Measurements from ENCODE around the gene SETD6. TPM values are rescaled to one million over a fixed set of nuclear protein-coding genes. Genes with fewer than 3 reads are reported as not detected.

The SETD6 gene
- total RNA-seq, 1 experiment from 2014 or later, result 41.1 TPM

DNA sequence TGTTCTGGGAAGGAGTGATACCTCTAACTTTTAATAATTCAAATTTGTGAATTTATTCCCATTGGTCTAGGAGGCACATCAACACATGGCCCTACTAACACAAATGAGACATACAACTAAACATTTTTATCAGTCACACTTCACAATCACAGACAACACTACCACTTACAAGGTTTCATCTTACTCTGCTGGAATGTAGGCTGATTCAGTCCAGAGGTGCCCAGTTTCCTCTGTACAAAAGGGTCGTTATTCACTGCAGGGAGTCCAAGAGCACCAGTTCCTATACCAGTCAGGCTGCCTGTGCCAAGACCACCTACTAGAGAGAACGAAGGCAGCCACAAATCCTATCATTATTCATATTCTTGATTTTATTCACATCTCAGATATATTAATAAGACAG, 41.4 kb downstream of the SETD6 start:
- H3K4me3 Mint-ChIP-seq, result no peak overlapping the region
- H3K27me3 Mint-ChIP-seq (ENCODE audit: low read depth), result no peaks in the 10 kb centered on the region
- CTCF ChIA-PET, result no interaction called here
- DNase-seq (ENCODE audit: low spot score) (no peak), ATAC-seq (no peak)
- peaks cover 72% of the 10 kb centered on the region for H3K36me3 Mint-ChIP-seq
- POLR2A ChIA-PET, result no interaction called here
- no peak overlapping the region for H3K27ac Mint-ChIP-seq
- H3K9me3 Mint-ChIP-seq, result no peaks in the 10 kb centered on the region
- TF ChIP-seq SP1 (CRISPR knock-in tag; conservative IDR thresholded peaks at IDR 0.05) (no peak), NFE2L1 (CRISPR knock-in tag; IDR thresholded peaks at IDR 0.05) (no peak), OVOL2 (CRISPR knock-in tag; IDR thresholded peaks at IDR 0.05; ENCODE audit: borderline replicate concordance) (no peak), ETV6 (CRISPR knock-in tag; IDR thresholded peaks at IDR 0.05) (no peak), ZNF232 (CRISPR knock-in tag; IDR thresholded peaks at IDR 0.05) (no peak), SMAD3 (CRISPR knock-in tag; IDR thresholded peaks at IDR 0.05; ENCODE audit: borderline replicate concordance) (no peak), GTF2I (CRISPR knock-in tag; conservative IDR thresholded peaks at IDR 0.05) (no peak)
- TF ChIP-seq, protein P1, sequence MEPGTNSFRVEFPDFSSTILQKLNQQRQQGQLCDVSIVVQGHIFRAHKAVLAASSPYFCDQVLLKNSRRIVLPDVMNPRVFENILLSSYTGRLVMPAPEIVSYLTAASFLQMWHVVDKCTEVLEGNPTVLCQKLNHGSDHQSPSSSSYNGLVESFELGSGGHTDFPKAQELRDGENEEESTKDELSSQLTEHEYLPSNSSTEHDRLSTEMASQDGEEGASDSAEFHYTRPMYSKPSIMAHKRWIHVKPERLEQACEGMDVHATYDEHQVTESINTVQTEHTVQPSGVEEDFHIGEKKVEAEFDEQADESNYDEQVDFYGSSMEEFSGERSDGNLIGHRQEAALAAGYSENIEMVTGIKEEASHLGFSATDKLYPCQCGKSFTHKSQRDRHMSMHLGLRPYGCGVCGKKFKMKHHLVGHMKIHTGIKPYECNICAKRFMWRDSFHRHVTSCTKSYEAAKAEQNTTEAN (CRISPR knock-in tag; IDR thresholded peaks at IDR 0.05), result no peak
- TF ChIP-seq, protein P2, sequence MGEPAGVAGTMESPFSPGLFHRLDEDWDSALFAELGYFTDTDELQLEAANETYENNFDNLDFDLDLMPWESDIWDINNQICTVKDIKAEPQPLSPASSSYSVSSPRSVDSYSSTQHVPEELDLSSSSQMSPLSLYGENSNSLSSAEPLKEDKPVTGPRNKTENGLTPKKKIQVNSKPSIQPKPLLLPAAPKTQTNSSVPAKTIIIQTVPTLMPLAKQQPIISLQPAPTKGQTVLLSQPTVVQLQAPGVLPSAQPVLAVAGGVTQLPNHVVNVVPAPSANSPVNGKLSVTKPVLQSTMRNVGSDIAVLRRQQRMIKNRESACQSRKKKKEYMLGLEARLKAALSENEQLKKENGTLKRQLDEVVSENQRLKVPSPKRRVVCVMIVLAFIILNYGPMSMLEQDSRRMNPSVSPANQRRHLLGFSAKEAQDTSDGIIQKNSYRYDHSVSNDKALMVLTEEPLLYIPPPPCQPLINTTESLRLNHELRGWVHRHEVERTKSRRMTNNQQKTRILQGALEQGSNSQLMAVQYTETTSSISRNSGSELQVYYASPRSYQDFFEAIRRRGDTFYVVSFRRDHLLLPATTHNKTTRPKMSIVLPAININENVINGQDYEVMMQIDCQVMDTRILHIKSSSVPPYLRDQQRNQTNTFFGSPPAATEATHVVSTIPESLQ (CRISPR knock-in tag; IDR thresholded peaks at IDR 0.05), result no peak
- TF ChIP-seq, protein P3, sequence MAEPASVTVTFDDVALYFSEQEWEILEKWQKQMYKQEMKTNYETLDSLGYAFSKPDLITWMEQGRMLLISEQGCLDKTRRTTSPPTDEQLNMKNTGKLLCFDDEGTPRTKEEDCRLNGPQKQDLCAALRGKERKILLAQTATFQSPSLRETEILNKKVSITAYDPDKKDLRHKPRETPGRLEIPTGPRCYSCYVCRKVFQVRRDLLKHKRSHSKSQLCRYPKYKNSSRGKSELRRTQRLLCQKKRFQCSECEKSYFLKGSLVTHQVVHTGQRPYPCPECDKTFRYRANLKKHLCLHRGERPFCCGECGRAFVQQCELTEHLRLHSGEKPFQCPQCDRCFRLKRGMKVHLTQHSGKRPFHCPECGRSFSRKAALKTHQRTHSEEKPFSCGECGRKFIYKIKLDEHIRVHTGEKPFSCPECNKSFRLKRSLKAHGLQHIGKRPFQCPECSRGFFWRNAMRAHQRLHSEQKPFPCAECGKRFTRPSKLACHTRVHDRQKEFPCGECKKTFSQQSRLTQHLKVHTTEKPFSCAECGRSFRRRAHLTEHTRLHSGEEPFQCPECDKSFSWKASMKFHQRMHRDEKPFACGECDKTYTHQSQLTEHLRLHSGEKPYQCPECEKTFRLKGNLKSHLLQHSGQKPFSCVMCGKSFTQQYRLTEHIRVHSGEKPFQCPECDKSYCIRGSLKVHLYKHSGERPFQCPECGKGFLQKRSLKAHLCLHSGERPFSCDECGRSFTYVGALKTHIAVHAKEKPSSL (CRISPR knock-in tag; conservative IDR thresholded peaks at IDR 0.05), result no peak
- TF ChIP-seq, protein P4, sequence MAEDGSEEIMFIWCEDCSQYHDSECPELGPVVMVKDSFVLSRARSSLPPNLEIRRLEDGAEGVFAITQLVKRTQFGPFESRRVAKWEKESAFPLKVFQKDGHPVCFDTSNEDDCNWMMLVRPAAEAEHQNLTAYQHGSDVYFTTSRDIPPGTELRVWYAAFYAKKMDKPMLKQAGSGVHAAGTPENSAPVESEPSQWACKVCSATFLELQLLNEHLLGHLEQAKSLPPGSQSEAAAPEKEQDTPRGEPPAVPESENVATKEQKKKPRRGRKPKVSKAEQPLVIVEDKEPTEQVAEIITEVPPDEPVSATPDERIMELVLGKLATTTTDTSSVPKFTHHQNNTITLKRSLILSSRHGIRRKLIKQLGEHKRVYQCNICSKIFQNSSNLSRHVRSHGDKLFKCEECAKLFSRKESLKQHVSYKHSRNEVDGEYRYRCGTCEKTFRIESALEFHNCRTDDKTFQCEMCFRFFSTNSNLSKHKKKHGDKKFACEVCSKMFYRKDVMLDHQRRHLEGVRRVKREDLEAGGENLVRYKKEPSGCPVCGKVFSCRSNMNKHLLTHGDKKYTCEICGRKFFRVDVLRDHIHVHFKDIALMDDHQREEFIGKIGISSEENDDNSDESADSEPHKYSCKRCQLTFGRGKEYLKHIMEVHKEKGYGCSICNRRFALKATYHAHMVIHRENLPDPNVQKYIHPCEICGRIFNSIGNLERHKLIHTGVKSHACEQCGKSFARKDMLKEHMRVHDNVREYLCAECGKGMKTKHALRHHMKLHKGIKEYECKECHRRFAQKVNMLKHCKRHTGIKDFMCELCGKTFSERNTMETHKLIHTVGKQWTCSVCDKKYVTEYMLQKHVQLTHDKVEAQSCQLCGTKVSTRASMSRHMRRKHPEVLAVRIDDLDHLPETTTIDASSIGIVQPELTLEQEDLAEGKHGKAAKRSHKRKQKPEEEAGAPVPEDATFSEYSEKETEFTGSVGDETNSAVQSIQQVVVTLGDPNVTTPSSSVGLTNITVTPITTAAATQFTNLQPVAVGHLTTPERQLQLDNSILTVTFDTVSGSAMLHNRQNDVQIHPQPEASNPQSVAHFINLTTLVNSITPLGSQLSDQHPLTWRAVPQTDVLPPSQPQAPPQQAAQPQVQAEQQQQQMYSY (CRISPR knock-in tag; IDR thresholded peaks at IDR 0.05), result no peak
- TF ChIP-seq, protein P5, sequence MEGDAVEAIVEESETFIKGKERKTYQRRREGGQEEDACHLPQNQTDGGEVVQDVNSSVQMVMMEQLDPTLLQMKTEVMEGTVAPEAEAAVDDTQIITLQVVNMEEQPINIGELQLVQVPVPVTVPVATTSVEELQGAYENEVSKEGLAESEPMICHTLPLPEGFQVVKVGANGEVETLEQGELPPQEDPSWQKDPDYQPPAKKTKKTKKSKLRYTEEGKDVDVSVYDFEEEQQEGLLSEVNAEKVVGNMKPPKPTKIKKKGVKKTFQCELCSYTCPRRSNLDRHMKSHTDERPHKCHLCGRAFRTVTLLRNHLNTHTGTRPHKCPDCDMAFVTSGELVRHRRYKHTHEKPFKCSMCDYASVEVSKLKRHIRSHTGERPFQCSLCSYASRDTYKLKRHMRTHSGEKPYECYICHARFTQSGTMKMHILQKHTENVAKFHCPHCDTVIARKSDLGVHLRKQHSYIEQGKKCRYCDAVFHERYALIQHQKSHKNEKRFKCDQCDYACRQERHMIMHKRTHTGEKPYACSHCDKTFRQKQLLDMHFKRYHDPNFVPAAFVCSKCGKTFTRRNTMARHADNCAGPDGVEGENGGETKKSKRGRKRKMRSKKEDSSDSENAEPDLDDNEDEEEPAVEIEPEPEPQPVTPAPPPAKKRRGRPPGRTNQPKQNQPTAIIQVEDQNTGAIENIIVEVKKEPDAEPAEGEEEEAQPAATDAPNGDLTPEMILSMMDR (IDR thresholded peaks at IDR 0.05), result no peak
- TF ChIP-seq, protein P6, sequence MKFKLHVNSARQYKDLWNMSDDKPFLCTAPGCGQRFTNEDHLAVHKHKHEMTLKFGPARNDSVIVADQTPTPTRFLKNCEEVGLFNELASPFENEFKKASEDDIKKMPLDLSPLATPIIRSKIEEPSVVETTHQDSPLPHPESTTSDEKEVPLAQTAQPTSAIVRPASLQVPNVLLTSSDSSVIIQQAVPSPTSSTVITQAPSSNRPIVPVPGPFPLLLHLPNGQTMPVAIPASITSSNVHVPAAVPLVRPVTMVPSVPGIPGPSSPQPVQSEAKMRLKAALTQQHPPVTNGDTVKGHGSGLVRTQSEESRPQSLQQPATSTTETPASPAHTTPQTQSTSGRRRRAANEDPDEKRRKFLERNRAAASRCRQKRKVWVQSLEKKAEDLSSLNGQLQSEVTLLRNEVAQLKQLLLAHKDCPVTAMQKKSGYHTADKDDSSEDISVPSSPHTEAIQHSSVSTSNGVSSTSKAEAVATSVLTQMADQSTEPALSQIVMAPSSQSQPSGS (CRISPR knock-in tag; IDR thresholded peaks at IDR 0.05; ENCODE audit: borderline replicate concordance, low read depth), result no peak
- TF ChIP-seq, protein P7, sequence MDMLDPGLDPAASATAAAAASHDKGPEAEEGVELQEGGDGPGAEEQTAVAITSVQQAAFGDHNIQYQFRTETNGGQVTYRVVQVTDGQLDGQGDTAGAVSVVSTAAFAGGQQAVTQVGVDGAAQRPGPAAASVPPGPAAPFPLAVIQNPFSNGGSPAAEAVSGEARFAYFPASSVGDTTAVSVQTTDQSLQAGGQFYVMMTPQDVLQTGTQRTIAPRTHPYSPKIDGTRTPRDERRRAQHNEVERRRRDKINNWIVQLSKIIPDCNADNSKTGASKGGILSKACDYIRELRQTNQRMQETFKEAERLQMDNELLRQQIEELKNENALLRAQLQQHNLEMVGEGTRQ (CRISPR knock-in tag; IDR thresholded peaks at IDR 0.05), result no peak
- no peaks in the 10 kb centered on the region for H3K4me1 Mint-ChIP-seq

Data from WTC11 (cell line).